ENCODE results near the gene CYB5RL. TPM values are rescaled to one million over a fixed set of nuclear protein-coding genes. Genes with fewer than 3 reads are reported as not detected.
"Not testable (repeated sequence)": the region's sequence is repeated elsewhere in the genome, so short reads cannot be mapped to it uniquely, and the experiment has no call there.

The CYB5RL gene
- total RNA-seq, 2 donors from 2014 or later, result 3.6 to 12.1 TPM

GRCh38 chr1:54168206-54168965 lies 31.4 kb downstream of the CYB5RL start:
- no peak overlapping the region for H3K27ac ChIP-seq

DNA sequence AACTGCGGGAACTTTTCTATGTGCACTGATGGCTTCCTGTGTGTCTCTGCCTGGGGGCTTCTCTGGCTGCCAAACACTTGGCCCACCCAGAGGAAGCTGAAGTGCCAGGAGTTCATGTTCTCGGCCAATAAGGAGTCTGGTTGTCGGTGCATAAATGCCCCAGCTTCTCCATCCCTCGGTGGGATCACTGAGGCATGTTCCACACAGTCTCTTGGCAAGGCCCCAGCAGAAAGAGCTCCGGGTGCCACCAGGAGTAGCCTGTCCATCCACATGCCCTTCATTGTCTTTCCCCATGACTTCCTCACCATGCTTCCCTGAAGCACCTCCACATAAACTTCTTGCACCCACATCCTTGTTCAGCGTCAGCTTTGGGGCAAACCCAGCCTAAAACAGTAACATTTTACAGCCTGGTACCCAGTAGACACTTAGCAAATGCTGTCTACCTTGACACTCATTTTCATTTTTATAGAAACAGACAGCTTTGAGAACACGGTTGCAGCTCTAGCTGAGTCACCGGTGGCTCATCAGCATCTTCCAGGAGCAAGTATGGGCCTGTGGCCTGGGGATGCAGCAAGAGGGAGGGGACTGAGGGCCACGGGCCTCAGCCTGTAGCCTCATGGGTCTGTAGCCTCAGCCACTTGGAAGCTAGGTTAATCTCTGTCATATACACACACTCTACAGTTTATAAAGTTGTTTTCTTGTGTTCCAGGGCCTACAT lies 32.2 kb downstream of the CYB5RL start:
- peaks cover 9% of the 10 kb centered on the region for H3K4me1 ChIP-seq
- H3K4me3 ChIP-seq, result no peak overlapping the region
- H3K9me3 ChIP-seq, result no peaks in the 10 kb centered on the region
- no peak for DNase-seq
- intact Hi-C loops (cut with DNase I), result no loop called here
- H3K9ac ChIP-seq (ENCODE audit: low read depth in 2 of 2, low read length in 2 of 2), result no peak overlapping the region
- no peaks in the 10 kb centered on the region for H3K36me3 ChIP-seq
- H3K27me3 ChIP-seq, result no peaks in the 10 kb centered on the region
- no peak overlapping the region for H3K27ac ChIP-seq
- TF ChIP-seq CTCF (IDR thresholded peaks at IDR 0.05), result no peak

More at GRCh38 chr1:54168206-54168965, 31.4 kb downstream of the CYB5RL start:
- Histone ChIP-seq H3K27me3 (no peaks in the 10 kb centered on the region), H3K4me1 (peaks cover 4% of the 10 kb centered on the region), H3K9ac (ENCODE audit: low read depth in 2 of 2, low read length in 2 of 2) (no peak overlapping the region), H3K9me3 (no peaks in the 10 kb centered on the region), H3K36me3 (no peaks in the 10 kb centered on the region), H3K4me3 (no peak overlapping the region)
- intact Hi-C loops (cut with DNase I), result no loop called here
- DNase-seq, result no peak
- no peak for TF ChIP-seq CTCF (IDR thresholded peaks at IDR 0.05)

- H3K27me3 ChIP-seq; H3K4me1 ChIP-seq; H3K9ac ChIP-seq (ENCODE audit: low read depth in 2 of 2, low read length in 2 of 2); intact Hi-C loops (cut with DNase I); H3K9me3 ChIP-seq; DNase-seq; H3K36me3 ChIP-seq; H3K4me3 ChIP-seq; H3K27ac ChIP-seq: not testable (repeated sequence)
Observed at GRCh38 chr1:54166357-54166756, 33.5 kb downstream of the CYB5RL start.

GRCh38 chr1:54165146-54165545 lies 34.7 kb downstream of the CYB5RL start:
- intact Hi-C loops (cut with DNase I), result no loop called here
- Histone ChIP-seq H3K4me1 (peaks cover 9% of the 10 kb centered on the region), H3K4me3 (no peak overlapping the region), H3K27me3 (no peaks in the 10 kb centered on the region), H3K9me3 (no peaks in the 10 kb centered on the region), H3K27ac (no peak overlapping the region), H3K9ac (ENCODE audit: low read depth in 2 of 2, low read length in 2 of 2) (no peak overlapping the region), H3K36me3 (no peaks in the 10 kb centered on the region)
- TF ChIP-seq CTCF (IDR thresholded peaks at IDR 0.05), result no peak
- DNase-seq, result no peak

DNA sequence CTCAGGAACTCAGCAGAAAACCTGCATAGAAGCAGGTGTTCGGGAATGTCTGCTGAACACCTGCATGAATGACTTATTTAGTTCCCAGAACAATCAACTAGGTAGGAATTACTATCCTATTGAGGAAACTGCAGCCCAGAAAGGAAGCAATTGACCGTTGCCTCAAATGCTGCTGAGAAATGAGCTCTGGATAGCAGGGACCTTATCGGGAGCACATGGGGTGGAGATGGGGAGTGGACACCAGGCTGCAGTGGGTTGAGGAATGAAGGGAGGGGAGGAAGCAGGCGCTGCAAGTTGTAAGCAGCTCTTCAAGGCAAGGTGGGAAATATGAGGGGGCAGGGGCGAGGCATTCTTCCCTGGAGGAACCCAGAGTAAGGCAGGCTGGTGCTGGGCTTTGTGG lies 36.3 kb downstream of the CYB5RL start:
- Histone ChIP-seq H3K36me3 (no peaks in the 10 kb centered on the region), H3K27ac (peak overlapping the region; percentile 56), H3K27me3 (no peaks in the 10 kb centered on the region), H3K9me3 (no peaks in the 10 kb centered on the region), H3K4me3 (no peak overlapping the region), H3K9ac (ENCODE audit: low read depth in 2 of 2, low read length in 2 of 2) (no peak overlapping the region), H3K4me1 (peaks cover 9% of the 10 kb centered on the region)
- intact Hi-C loops (cut with DNase I), result no loop called here
- TF ChIP-seq CTCF (IDR thresholded peaks at IDR 0.05), result no peak
- peak; percentile 55 for DNase-seq

DNA sequence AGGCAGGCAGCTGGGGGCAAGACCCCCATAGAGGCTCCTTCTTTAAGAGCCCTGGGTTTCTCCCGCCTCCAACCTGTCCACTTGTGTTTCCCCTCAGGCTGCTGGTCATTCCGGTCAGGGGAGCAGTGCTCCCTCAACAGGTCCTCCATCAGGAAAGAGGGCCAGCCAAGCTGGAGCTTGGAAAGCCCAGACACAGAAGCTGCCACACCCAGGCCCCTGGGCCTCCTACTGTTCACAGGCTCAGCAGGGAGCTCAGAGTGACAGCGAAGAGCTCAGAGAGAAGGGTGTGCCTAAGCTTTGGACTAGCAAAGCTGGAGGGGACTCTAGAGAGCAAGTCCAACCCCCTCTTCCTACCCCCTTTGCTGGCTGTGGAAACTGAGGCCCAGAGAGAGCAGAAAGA lies 36.8 kb downstream of the CYB5RL start:
- intact Hi-C loops (cut with DNase I), result no loop called here
- peak; percentile 69 for DNase-seq
- H3K9ac ChIP-seq (ENCODE audit: low read depth in 2 of 2, low read length in 2 of 2), result no peak overlapping the region
- no peaks in the 10 kb centered on the region for H3K36me3 ChIP-seq
- H3K4me3 ChIP-seq, result no peak overlapping the region
- TF ChIP-seq CTCF (IDR thresholded peaks at IDR 0.05), result no peak
- no peaks in the 10 kb centered on the region for H3K27me3 ChIP-seq
- peaks cover 9% of the 10 kb centered on the region for H3K4me1 ChIP-seq
- H3K9me3 ChIP-seq, result no peaks in the 10 kb centered on the region
- H3K27ac ChIP-seq, result peak overlapping the region; percentile 56

All from colonic mucosa (tissue), 4 donors.